ENCODE results near the gene PPP4R3A.

DNA sequence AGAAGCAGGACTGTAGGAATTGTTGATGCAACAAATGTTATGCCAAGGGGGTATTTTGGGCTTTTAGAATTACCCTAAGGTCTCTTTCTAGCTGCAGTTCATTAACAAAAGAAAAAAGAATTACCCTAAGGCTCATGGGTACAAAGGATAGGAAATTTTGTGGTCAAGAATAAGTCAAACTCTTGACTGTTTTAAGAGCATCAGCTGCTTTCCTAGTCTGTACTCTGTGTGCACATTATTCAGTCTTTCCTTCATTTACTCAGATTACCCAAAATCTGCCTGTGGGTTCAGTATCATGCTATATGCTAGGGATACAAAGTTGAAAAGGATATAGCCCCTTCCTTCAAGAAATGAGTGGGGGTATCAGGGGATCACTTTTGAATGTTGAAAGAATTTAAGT lies 56.0 kb downstream of the PPP4R3A start:
- TF ChIP-seq EZH2 (IDR thresholded peaks at IDR 0.05; ENCODE audit: borderline replicate concordance, low read depth, low read length, severe bottlenecking) (no peak), POLR2AphosphoS5 (IDR thresholded peaks at IDR 0.05; ENCODE audit: insufficient read depth, low read depth, low read length) (no peak), POLR2A (IDR thresholded peaks at IDR 0.05; ENCODE audit: low read depth, low read length) (no peak), JUN (IDR thresholded peaks at IDR 0.05; ENCODE audit: borderline replicate concordance, insufficient read depth, insufficient read length, low read depth) (no peak), MYC (IDR thresholded peaks at IDR 0.05; ENCODE audit: low read depth, low read length) (no peak), GATA2 (IDR thresholded peaks at IDR 0.05; ENCODE audit: insufficient read depth, insufficient read length, low read depth, low read length) (no peak)
- TF ChIP-seq, protein P1, sequence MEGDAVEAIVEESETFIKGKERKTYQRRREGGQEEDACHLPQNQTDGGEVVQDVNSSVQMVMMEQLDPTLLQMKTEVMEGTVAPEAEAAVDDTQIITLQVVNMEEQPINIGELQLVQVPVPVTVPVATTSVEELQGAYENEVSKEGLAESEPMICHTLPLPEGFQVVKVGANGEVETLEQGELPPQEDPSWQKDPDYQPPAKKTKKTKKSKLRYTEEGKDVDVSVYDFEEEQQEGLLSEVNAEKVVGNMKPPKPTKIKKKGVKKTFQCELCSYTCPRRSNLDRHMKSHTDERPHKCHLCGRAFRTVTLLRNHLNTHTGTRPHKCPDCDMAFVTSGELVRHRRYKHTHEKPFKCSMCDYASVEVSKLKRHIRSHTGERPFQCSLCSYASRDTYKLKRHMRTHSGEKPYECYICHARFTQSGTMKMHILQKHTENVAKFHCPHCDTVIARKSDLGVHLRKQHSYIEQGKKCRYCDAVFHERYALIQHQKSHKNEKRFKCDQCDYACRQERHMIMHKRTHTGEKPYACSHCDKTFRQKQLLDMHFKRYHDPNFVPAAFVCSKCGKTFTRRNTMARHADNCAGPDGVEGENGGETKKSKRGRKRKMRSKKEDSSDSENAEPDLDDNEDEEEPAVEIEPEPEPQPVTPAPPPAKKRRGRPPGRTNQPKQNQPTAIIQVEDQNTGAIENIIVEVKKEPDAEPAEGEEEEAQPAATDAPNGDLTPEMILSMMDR (IDR thresholded peaks at IDR 0.05; ENCODE audit: extremely low read depth in 1 of 2, insufficient read depth in 1 of 2, low read depth in 1 of 2, low read length in 2 of 2): no peak
- TF ChIP-seq, protein P2, sequence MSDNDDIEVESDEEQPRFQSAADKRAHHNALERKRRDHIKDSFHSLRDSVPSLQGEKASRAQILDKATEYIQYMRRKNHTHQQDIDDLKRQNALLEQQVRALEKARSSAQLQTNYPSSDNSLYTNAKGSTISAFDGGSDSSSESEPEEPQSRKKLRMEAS (IDR thresholded peaks at IDR 0.05; ENCODE audit: insufficient read depth, insufficient read length): no peak
